ENCODE measurements around the gene EXOC6B. TPM values are rescaled to one million over a fixed set of nuclear protein-coding genes. Genes with fewer than 3 reads are reported as not detected.

Gene EXOC6B
- total RNA-seq, 1 donor = 40.2 TPM

DNA sequence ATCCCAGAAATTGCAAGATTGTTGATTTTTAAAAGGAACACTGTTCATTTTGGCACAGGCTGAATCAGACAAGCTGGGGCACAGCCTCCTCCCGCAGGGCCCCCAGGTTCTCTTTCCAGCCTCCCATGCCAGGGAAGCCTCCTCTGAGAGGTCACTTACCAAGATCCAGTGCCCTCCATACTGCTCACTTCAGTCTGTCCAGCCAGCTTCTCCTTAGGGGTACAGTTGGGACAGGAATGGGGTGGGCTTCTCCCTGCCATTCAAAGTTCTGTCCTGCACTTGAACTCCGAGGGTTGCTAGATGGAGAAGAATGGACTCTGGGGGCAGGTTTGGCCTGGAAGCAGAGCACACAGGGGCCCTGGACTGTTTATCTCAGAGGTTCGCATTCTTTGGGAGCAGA lies 670.7 kb downstream of the EXOC6B start:
- DNase-seq (ENCODE audit: low read depth) = no peak
- H3K4me3 ChIP-seq (ENCODE audit: low read depth, low read length) = no peak overlapping the region
- TF ChIP-seq, protein P1, sequence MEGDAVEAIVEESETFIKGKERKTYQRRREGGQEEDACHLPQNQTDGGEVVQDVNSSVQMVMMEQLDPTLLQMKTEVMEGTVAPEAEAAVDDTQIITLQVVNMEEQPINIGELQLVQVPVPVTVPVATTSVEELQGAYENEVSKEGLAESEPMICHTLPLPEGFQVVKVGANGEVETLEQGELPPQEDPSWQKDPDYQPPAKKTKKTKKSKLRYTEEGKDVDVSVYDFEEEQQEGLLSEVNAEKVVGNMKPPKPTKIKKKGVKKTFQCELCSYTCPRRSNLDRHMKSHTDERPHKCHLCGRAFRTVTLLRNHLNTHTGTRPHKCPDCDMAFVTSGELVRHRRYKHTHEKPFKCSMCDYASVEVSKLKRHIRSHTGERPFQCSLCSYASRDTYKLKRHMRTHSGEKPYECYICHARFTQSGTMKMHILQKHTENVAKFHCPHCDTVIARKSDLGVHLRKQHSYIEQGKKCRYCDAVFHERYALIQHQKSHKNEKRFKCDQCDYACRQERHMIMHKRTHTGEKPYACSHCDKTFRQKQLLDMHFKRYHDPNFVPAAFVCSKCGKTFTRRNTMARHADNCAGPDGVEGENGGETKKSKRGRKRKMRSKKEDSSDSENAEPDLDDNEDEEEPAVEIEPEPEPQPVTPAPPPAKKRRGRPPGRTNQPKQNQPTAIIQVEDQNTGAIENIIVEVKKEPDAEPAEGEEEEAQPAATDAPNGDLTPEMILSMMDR (IDR thresholded peaks at IDR 0.05; ENCODE audit: insufficient read depth, low read depth, low read length) = no peak

GRCh38 chr2:72154386-72154975 lies 671.4 kb downstream of the EXOC6B start:
- no peak for DNase-seq (ENCODE audit: low read depth)
- no peak overlapping the region for H3K4me3 ChIP-seq (ENCODE audit: low read depth, low read length)
- TF ChIP-seq, protein P1 (IDR thresholded peaks at IDR 0.05; ENCODE audit: insufficient read depth, low read depth, low read length) = no peak

DNA sequence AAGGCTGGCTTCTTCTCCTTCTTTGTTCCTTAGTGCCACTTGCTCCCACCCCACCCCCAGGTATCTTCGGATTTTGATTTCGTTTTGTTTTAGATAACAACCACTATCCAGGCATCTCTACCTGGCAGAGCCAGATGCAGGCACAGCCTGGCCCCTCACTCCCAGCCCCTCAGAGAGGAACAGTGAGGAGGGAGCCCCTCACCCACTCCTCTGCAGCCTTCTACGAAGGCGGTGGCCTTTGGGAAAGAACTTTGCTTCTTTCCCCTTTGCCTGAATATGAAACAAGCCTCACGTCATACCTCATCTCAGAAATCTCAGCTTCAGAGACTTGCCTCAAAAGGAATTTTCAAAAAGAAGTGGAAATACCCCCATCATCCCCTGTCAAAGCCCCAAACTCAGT lies 671.9 kb downstream of the EXOC6B start:
- DNase-seq (ENCODE audit: low read depth) = no peak
- TF ChIP-seq, protein P1 (IDR thresholded peaks at IDR 0.05; ENCODE audit: insufficient read depth, low read depth, low read length) = no peak
- no peak overlapping the region for H3K4me3 ChIP-seq (ENCODE audit: low read depth, low read length)

DNA sequence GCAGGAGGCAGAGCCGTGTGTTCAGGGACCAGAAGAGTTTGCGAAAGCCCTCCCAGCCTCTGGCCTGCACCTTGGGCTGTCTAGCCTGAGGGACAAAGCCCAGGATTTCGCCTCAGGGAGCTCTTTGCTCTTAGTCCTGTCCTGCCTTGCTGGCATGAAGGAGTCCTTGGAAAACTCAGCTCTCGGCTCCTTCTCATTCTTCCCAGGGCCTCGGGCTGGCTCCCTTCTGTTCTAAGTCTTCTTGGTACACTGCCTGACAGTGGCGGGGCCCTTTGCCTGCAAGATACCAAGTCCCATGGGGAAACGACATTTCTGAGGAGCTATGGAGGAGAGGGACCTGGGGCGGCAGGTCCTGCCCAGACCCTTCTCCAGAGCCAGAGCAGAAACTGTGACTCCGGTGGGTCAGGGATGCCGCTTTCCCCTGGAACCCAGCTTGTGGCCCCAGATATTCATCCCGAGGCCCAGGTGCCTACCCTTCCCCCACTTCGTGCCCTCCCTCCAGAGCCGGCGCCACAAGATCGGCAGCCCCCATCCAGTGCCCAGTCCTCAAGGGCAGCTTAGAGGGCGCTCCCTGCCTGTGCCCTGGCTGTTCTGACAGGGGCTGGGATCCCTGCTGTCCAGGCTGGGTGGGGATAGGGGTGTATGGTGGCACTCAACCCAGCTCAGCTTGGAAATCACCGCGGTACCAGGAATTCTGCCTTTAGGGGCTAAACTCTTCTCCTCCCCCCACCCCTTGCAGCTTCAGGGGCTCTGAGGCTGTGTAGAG lies 672.6 kb downstream of the EXOC6B start:
- no peak for DNase-seq (ENCODE audit: low read depth)
- TF ChIP-seq, protein P1 (IDR thresholded peaks at IDR 0.05; ENCODE audit: insufficient read depth, low read depth, low read length) = no peak
- no peak overlapping the region for H3K4me3 ChIP-seq (ENCODE audit: low read depth, low read length)

DNA sequence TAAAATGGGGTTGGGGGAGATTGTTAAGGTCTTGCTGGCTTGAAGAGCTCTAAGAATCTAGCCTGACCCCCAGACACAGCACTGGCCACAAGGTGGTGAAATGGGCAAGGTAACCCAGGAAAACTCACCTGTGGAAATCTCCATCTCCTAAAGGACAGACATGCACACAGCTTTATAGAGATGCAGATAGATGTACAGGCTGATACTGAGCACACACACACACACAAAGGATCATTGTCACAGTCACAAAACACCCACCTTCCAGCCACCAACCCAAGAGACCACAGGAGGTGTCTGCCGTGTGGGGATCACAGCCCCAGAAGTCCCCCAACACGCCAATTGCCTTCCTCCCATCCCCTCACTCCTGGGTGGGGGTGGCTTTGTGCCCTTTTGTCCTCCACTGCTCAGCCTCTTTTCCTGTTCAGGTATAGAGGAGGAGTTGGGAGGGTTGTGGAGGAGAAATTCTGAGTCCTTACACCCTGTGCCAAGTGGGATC lies 674.9 kb downstream of the EXOC6B start:
- no peak for DNase-seq (ENCODE audit: low read depth)
- TF ChIP-seq, protein P1 (IDR thresholded peaks at IDR 0.05; ENCODE audit: insufficient read depth, low read depth, low read length) = no peak
- no peak overlapping the region for H3K4me3 ChIP-seq (ENCODE audit: low read depth, low read length)

DNA sequence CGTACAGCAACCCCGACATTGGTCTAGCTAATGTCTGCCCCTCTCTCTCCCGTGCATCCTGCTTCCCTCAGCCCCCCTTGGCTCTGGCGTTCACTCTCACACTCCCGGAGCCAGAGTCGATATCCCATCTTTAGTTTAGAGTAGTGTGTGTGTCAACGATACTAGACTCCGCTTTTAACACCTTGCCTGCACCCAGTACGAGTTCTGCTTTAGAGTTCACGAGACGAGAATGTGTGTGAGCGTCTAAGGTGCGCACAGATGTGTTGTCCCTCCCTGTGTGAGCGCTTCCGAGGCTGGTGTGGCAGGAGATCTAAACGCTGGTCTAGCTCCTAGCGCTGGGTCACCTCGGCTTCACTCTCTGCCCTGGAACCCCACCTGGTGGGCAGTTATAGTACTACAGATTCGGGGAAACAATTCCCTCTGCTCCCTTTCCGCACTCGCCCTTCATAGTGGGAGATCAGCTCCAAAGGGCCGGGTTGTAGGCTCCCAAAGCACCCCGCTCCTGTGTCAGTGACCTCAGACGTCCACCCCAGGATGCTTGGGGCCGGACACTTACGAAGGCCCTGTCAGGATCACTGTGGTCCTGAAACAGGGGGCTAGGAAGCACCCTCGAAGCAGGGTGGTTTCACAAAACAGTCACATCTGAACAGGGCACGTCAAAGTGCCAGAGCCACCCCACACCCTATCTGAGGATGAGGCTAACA lies 675.5 kb downstream of the EXOC6B start:
- peak; percentile 70 for DNase-seq (ENCODE audit: low read depth)
- H3K4me3 ChIP-seq (ENCODE audit: low read depth, low read length) = no peak overlapping the region
- TF ChIP-seq, protein P1 (IDR thresholded peaks at IDR 0.05; ENCODE audit: insufficient read depth, low read depth, low read length) = peak; percentile 89
